Measurements from ENCODE around the gene ABHD12.
A peak's percentile ranks its signal among the peaks of the same experiment; 100 is the strongest.

ABHD12 gene

DNA sequence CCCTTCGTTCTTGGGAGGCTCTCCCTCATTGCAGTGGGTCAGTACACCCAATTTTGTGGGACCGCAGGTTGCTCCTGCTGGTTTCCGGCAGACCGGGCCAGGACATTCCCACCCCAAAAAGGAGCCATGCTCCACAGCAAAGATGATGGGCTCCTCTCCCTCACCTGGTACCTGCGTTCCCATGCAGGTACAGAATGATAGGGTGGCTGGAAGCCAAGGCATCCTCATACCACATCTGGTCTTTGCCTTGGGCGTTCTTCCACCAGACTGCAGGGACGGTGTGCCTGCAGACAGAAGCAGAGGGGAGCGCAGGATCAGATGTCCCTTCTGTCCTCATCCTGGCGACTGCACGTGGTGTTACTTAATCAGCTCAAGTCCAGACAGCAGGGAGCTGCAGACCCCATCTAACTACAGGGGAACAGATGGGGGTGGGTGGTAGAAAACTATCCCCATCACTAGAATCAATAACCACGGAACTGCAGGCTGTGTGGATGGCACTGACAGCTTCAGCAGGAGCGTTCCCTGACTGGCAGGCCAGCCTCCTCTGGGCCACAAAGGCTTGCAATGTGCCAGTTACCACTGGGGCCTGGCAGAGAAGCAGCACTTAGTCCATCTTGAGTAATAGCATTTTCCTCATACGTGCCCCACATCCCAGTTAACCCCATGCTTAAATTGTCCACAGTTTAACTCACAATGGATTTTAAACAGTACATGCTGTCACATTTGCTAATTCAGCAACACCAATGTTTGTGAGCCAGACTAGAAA is 70.4 kb downstream of the ABHD12 start:
- no peak overlapping the region for H2AFZ ChIP-seq (ENCODE audit: low read depth, low read length, severe bottlenecking)
- H3K79me2 ChIP-seq (ENCODE audit: insufficient read depth, low read length) = no peaks in the 10 kb centered on the region
- H3K9me3 ChIP-seq (ENCODE audit: insufficient read depth, low read length) = no peaks in the 10 kb centered on the region
- H3K4me2 ChIP-seq (ENCODE audit: low read depth, low read length, poor library complexity, severe bottlenecking) = no peak overlapping the region
- H3K27ac ChIP-seq (ENCODE audit: low read depth, low read length) = no peak overlapping the region
- no peaks in the 10 kb centered on the region for H4K20me1 ChIP-seq (ENCODE audit: low read depth, low read length)
- H3K4me3 ChIP-seq (ENCODE audit: insufficient read depth, low read length, poor library complexity, severe bottlenecking) = no peak overlapping the region
- no peaks in the 10 kb centered on the region for H3K9me2 ChIP-seq (replicated peaks; ENCODE audit: insufficient read depth, low read length)
- H3K36me3 ChIP-seq (ENCODE audit: low read length) = no peaks in the 10 kb centered on the region
- no peak for TF ChIP-seq EZH2phosphoT487 (conservative IDR thresholded peaks at IDR 0.05; ENCODE audit: low read length)
- TF ChIP-seq, protein P1, sequence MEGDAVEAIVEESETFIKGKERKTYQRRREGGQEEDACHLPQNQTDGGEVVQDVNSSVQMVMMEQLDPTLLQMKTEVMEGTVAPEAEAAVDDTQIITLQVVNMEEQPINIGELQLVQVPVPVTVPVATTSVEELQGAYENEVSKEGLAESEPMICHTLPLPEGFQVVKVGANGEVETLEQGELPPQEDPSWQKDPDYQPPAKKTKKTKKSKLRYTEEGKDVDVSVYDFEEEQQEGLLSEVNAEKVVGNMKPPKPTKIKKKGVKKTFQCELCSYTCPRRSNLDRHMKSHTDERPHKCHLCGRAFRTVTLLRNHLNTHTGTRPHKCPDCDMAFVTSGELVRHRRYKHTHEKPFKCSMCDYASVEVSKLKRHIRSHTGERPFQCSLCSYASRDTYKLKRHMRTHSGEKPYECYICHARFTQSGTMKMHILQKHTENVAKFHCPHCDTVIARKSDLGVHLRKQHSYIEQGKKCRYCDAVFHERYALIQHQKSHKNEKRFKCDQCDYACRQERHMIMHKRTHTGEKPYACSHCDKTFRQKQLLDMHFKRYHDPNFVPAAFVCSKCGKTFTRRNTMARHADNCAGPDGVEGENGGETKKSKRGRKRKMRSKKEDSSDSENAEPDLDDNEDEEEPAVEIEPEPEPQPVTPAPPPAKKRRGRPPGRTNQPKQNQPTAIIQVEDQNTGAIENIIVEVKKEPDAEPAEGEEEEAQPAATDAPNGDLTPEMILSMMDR (IDR thresholded peaks at IDR 0.05; ENCODE audit: insufficient read depth, low read length, poor library complexity, severe bottlenecking) = no peak
- peaks cover 9% of the 10 kb centered on the region; the same call in 1 of the 2 replicates for H3F3A ChIP-seq (ENCODE audit: insufficient read depth)
- H3K9ac ChIP-seq (ENCODE audit: low read length) = no peak overlapping the region
- no peaks in the 10 kb centered on the region for H3K27me3 ChIP-seq (ENCODE audit: low read length)

- Histone ChIP-seq H3K27me3 (ENCODE audit: low read length) (no peaks in the 10 kb centered on the region), H3K9me3 (ENCODE audit: insufficient read depth, low read length) (no peaks in the 10 kb centered on the region), H3K36me3 (ENCODE audit: low read length) (no peaks in the 10 kb centered on the region), H2AFZ (ENCODE audit: low read depth, low read length, severe bottlenecking) (peak overlapping the region; percentile 23), H4K20me1 (ENCODE audit: low read depth, low read length) (no peaks in the 10 kb centered on the region), H3K27ac (ENCODE audit: low read depth, low read length) (peak overlapping the region; percentile 83), H3K4me2 (ENCODE audit: low read depth, low read length, poor library complexity, severe bottlenecking) (peak overlapping the region; percentile 64), H3F3A (ENCODE audit: insufficient read depth) (peaks cover 9% of the 10 kb centered on the region; the same call in 1 of the 2 replicates), H3K9ac (ENCODE audit: low read length) (peak overlapping the region; percentile 50), H3K79me2 (ENCODE audit: insufficient read depth, low read length) (no peaks in the 10 kb centered on the region), H3K4me3 (ENCODE audit: insufficient read depth, low read length, poor library complexity, severe bottlenecking) (peak overlapping the region; percentile 11), H3K9me2 (replicated peaks; ENCODE audit: insufficient read depth, low read length) (no peaks in the 10 kb centered on the region)
- TF ChIP-seq, protein P1 (IDR thresholded peaks at IDR 0.05; ENCODE audit: insufficient read depth, low read length, poor library complexity, severe bottlenecking) = no peak
- TF ChIP-seq EZH2phosphoT487 (conservative IDR thresholded peaks at IDR 0.05; ENCODE audit: low read length) = no peak
Observed at GRCh38 chr20:25319241-25320034, 71.2 kb downstream of the ABHD12 start.

DNA sequence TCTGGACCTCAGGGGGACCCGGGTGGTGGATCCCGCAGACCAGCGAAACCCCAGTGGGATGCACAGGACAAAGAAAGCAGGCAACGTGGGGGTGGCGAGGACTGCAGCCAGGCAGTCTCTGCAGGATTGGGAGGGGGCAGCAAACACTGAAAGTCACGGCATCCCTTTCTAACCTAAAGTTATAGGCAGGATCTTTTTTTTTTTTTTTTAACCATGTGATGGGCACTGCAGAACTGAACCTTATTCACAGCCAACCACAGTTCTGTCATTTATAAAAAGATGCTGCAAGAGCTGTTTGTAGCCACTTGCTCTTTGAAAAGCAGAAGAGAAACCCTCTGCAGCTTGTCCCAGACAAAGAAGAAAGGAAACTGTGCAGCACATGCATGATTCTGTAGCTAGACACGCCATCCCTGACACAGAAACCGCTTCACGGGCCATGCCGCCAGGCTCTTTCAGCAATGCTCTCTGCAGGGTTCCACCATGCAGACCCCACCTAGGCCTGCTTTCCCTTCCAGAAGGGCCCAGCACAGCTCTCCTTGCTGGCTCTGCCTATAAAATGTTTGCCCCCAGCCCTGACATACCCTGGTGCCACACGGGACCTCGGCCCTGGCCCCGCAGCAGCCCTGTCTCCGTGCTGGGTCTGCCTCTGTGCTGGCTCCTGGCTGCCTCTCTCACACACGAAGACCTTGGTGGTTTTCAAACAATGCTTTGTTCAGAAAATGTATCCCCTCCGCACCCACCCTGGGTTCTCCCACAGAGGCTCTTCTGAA is 72.0 kb downstream of the ABHD12 start:
- Histone ChIP-seq H3K9me3 (ENCODE audit: insufficient read depth, low read length) (no peaks in the 10 kb centered on the region), H4K20me1 (ENCODE audit: low read depth, low read length) (no peaks in the 10 kb centered on the region), H3K9ac (ENCODE audit: low read length) (peak overlapping the region; percentile 50), H3K4me2 (ENCODE audit: low read depth, low read length, poor library complexity, severe bottlenecking) (peak overlapping the region; percentile 64), H3K4me3 (ENCODE audit: insufficient read depth, low read length, poor library complexity, severe bottlenecking) (peak overlapping the region; percentile 27), H2AFZ (ENCODE audit: low read depth, low read length, severe bottlenecking) (peak overlapping the region; percentile 38), H3F3A (ENCODE audit: insufficient read depth) (peaks cover 9% of the 10 kb centered on the region; the same call in 1 of the 2 replicates), H3K27me3 (ENCODE audit: low read length) (no peaks in the 10 kb centered on the region), H3K27ac (ENCODE audit: low read depth, low read length) (peak overlapping the region; percentile 83), H3K79me2 (ENCODE audit: insufficient read depth, low read length) (no peaks in the 10 kb centered on the region), H3K36me3 (ENCODE audit: low read length) (no peaks in the 10 kb centered on the region), H3K9me2 (replicated peaks; ENCODE audit: insufficient read depth, low read length) (no peaks in the 10 kb centered on the region)
- TF ChIP-seq, protein P1 (IDR thresholded peaks at IDR 0.05; ENCODE audit: insufficient read depth, low read length, poor library complexity, severe bottlenecking) = no peak
- no peak for TF ChIP-seq EZH2phosphoT487 (conservative IDR thresholded peaks at IDR 0.05; ENCODE audit: low read length)

Measured in SU-DHL-6 (cell line).